DMS79 treated with DMSO at 0.1 percent for 48 hours (cell line): ENCODE measurements around the gene ZBTB42.
A peak's percentile ranks its signal among the peaks of the same experiment; 100 is the strongest.

Experiments
- DNase-seq: peaks from one replicate; lab custom pipeline; 2025; lab: John Stamatoyannopoulos, UW

The ZBTB42 gene

GRCh38 chr14:104843442-104844305 is 42.8 kb downstream of the ZBTB42 start:
- DNase-seq: peak; percentile 60

- DNase-seq: peak; percentile 25
These were observed 43.6 kb downstream of the ZBTB42 start for GRCh38 chr14:104844306-104845032.

GRCh38 chr14:104845033-104845666 is 44.2 kb downstream of the ZBTB42 start:
- DNase-seq: no peak

GRCh38 chr14:104845834-104846441 is 45.0 kb downstream of the ZBTB42 start:
- no peak for DNase-seq

GRCh38 chr14:104852280-104852663 is 51.4 kb downstream of the ZBTB42 start:
- DNase-seq: no peak
